Loucy (cell line): ENCODE data around the gene TYMP.

ENCODE experiments used
- EZH2phosphoT487 ChIP-seq: fragments of 200-600 bp; IDR thresholded peaks from 2 replicates; pipeline ENCODE4 v1.6.1; 2018; ENCODE audit warnings: antibody characterized with exemption, mild to moderate bottlenecking, moderate library complexity, borderline replicate concordance
- TF ChIP-seq, protein P1 (sequence below): fragments of 200-600 bp; sonication (generic); conservative IDR thresholded peaks from 2 replicates; pipeline ENCODE4 v1.5.1; 2014; ENCODE audit warnings: mild to moderate bottlenecking, antibody characterized with exemption, low read length

DNA sequence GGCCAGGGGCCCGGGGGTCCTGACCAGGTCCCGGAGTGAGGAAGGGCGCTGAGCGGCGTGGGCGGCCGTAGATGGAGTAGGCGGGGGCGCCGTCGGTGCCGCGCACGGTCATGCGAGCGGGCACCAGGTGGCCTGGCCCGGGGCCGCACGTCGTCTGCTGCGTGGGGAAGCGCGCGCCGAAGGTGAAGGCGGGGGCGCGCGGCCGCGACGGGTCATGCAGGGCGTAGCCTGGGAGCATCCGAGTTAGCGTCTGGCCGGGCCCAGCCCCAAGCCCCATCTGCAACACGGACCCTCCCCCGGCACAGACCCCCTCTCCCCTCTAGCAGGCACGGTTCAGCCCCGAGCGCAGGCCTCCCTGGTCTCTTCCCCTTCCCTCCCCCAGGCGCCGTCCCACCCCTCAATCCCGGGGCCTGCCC lies 1.7 kb upstream of the TYMP start:
- no peak for TF ChIP-seq EZH2phosphoT487
- TF ChIP-seq, protein P1, sequence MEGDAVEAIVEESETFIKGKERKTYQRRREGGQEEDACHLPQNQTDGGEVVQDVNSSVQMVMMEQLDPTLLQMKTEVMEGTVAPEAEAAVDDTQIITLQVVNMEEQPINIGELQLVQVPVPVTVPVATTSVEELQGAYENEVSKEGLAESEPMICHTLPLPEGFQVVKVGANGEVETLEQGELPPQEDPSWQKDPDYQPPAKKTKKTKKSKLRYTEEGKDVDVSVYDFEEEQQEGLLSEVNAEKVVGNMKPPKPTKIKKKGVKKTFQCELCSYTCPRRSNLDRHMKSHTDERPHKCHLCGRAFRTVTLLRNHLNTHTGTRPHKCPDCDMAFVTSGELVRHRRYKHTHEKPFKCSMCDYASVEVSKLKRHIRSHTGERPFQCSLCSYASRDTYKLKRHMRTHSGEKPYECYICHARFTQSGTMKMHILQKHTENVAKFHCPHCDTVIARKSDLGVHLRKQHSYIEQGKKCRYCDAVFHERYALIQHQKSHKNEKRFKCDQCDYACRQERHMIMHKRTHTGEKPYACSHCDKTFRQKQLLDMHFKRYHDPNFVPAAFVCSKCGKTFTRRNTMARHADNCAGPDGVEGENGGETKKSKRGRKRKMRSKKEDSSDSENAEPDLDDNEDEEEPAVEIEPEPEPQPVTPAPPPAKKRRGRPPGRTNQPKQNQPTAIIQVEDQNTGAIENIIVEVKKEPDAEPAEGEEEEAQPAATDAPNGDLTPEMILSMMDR = no peak
